Ishikawa (cell line): ENCODE data around the gene BTN3A1.

Experiments used
- CREB1 ChIP-seq: IDR thresholded peaks from 2 replicates; pipeline ENCODE4 v1.6.1; 2012; ENCODE audit warnings: low read depth
- EP300 ChIP-seq: IDR thresholded peaks from 2 replicates; pipeline ENCODE4 v1.6.1; 2012; ENCODE audit warnings: borderline replicate concordance
- MAX ChIP-seq: IDR thresholded peaks from 2 replicates; pipeline ENCODE4 v1.6.1; 2012
- YY1 ChIP-seq: IDR thresholded peaks from 2 replicates; pipeline ENCODE4 v1.6.1; 2012; ENCODE audit warnings: low read depth

DNA sequence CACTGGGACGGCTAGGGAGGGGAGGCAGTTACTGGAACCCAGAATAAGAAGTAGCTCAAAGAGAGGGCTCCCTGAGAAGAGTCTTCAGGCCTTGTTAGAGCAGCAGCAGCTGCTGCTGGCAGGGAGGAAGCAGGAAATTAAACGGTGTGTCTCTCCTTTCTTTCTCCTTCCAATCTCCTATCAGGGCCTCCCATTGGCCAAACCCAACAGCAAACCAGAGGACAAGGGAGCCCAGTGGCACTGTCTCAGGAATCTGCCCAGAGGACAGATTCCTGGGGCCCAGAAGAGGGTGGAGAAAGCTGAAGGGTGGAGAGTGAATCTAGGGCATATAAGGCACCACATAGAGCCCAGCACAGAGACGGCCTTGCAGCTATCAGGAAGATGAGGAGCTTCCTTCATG, 10.2 kb downstream of the BTN3A1 start:
- TF ChIP-seq EP300, result no peak
- no peak for TF ChIP-seq YY1
- TF ChIP-seq CREB1, result no peak
- TF ChIP-seq MAX, result no peak
